Activated CD8-positive, alpha-beta T cell treated with anti-CD3 and anti-CD28 coated beads, Interleukin-2, amount 10 ng/mL, durations not matched to agents 7 days and 5 days (primary cell): ENCODE data around the gene LDHAL6B. TPM values are rescaled to one million over a fixed set of nuclear protein-coding genes. Genes with fewer than 3 reads are reported as not detected.

Experiments used
- ATAC-seq: fragments of 150-1000 bp; cut with Tn5 transposase; one replicate; pipeline ENCODE4 v1.10.0; 2021; ENCODE audit warnings: moderate library complexity
- CTCF ChIA-PET: fragments of 350-600 bp; sonication (Branson Sonifier 250); formaldehyde crosslinking; loops from one replicate; lab custom pipeline; 2021; ENCODE audit warnings: antibody characterized with exemption; lab: Charles Lee
- POLR2A ChIA-PET: fragments of 350-600 bp; sonication (Branson Sonifier 250); formaldehyde crosslinking; loops from one replicate; lab custom pipeline; 2021; ENCODE audit warnings: antibody characterized with exemption; lab: Charles Lee
- DNase-seq: peaks from one replicate; pipeline ENCODE4 v3.0.0-alpha.2; 2020
- H3K27ac Mint-ChIP-seq: one replicate; pipeline ENCODE4 v1.8.0; 2021; ENCODE audit warnings: mild to moderate bottlenecking, mixed read lengths
- H3K27me3 Mint-ChIP-seq: one replicate; pipeline ENCODE4 v1.8.0; 2021; ENCODE audit warnings: low read depth, mixed read lengths
- H3K36me3 Mint-ChIP-seq: one replicate; pipeline ENCODE4 v1.8.0; 2021; ENCODE audit warnings: low read depth, mixed read lengths
- H3K4me1 Mint-ChIP-seq: one replicate; pipeline ENCODE4 v1.8.0; 2021; ENCODE audit warnings: low read depth, mixed read lengths
- H3K4me3 Mint-ChIP-seq: one replicate; pipeline ENCODE4 v1.8.0; 2021; ENCODE audit warnings: mild to moderate bottlenecking, mixed read lengths
- H3K9me3 Mint-ChIP-seq: one replicate; pipeline ENCODE4 v1.8.0; 2022; ENCODE audit warnings: mixed read lengths; ENCODE audit not compliant: insufficient read depth
- total RNA-seq, 2 experiments: library from RNA; stranded (reverse); gene quantifications; one replicate each; pipeline ENCODE4 v1.2.3, GENCODE V29; 2021

The LDHAL6B gene
- total RNA-seq, 2 experiments from 2014 or later, result not detected

DNA sequence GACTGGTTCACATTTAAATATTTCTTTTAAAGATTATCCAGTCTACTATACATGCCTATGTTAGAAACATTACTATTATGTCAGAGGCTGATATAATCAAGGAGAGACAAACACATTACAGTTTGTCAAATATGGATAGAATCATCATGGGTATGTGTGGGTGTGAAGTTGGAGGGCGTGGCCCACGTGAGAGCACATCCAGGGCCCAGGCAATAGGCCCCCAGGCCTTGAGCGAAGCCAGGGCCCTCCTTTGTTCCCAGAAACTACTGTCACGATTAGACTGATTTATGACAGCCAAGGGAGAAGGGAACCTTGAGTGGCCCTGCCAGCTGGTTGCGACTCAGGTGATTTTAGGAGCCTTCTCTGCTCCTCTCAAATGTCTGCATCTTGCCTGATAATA lies 26.9 kb upstream of the LDHAL6B start:
- peaks cover 14% of the 10 kb centered on the region for H3K9me3 Mint-ChIP-seq
- ChIA-PET CTCF (interaction anchor here (2.0 kb wide), 1 partner anchor 349 kb away, joined by 7 read pairs; no protein-coding TSS in a partner anchor), POLR2A (no interaction called here)
- ATAC-seq, result no peak
- peaks cover 2% of the 10 kb centered on the region for H3K27me3 Mint-ChIP-seq
- DNase-seq, result no peak
- peaks cover 43% of the 10 kb centered on the region for H3K36me3 Mint-ChIP-seq
- H3K4me3 Mint-ChIP-seq, result no peak overlapping the region
- H3K4me1 Mint-ChIP-seq, result peaks cover 2% of the 10 kb centered on the region
- H3K27ac Mint-ChIP-seq, result no peak overlapping the region

DNA sequence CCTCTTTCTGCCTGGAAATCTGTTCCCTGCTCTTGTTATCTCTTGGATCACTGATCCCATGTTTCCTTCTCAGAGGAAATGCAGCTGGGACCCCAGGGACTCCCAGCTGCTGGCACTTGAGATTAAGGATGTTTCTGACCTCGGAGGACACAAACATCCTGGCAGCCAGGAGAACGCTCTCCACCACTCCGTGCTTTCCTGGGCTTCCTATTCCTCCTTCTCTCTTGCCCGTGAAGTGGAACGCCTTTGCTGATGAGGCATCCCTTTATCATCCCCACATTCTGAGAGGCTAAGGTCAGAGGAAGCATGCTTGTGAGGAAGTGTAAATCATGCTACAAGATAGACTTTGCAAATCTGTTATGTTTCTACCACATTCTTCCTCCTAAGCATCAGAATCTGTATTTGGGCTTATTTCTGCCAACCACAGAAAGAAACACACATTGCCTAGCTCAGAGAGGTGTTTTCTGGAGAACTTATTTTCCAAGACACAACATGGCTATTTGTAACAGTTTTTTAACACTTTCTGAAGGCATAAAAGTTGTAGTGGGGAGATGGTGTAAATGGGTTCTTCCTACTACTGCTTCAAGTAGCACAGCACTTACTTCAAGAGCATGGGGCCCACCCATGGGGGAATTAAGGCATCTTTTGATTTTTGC lies 25.6 kb upstream of the LDHAL6B start:
- Mint-ChIP-seq H3K36me3 (peaks cover 39% of the 10 kb centered on the region), H3K9me3 (peaks cover 14% of the 10 kb centered on the region), H3K27ac (no peak overlapping the region), H3K4me3 (no peak overlapping the region), H3K27me3 (peaks cover 2% of the 10 kb centered on the region), H3K4me1 (no peaks in the 10 kb centered on the region)
- ChIA-PET POLR2A (no interaction called here), CTCF (interaction anchor here (2.0 kb wide), 1 partner anchor 348 kb away, joined by 7 read pairs; no protein-coding TSS in a partner anchor)
- DNase-seq, result no peak
- ATAC-seq, result no peak

DNA sequence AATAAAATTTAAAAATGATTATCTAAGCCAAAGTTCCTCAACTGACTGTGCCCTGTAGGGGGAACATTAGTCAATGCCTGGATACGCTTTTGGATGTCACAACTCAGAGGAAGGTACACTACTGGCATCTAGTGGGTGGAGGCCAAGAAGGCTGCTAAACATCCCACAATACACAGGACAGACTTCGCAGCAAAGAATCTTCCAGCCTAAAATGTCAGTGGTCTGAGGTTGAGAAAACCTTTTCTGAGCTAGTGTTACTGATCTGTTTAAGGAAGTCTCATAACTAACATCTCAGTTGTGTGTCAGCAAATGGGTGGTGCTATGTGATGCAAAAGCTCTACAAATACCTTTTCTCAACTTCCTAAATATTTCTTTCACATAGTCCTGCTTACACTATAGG lies 20.9 kb upstream of the LDHAL6B start:
- H3K27ac Mint-ChIP-seq, result no peak overlapping the region
- H3K4me1 Mint-ChIP-seq, result no peaks in the 10 kb centered on the region
- ChIA-PET CTCF (no interaction called here), POLR2A (no interaction called here)
- DNase-seq (no peak), ATAC-seq (no peak)
- peaks cover 51% of the 10 kb centered on the region for H3K36me3 Mint-ChIP-seq
- peaks cover 14% of the 10 kb centered on the region for H3K9me3 Mint-ChIP-seq
- H3K4me3 Mint-ChIP-seq, result no peak overlapping the region
- no peaks in the 10 kb centered on the region for H3K27me3 Mint-ChIP-seq

DNA sequence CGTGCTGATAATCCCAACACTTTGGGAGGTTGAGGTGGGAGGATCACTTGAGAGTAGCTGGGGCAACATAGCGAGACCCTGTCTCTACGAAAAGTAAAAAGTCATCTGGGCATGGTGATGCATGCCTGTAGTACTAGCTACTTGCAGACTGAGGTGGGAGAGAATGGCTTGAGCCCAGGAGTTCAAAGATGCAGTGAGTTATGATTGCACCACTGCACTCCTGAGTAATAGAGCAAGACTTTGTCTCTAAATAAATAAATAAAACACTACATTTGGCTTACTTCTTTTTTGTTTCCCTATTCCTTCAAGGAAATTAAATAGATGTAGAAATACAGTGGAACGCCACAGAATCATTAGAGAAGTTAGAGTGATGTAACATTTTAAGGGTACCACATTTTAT lies 20.1 kb upstream of the LDHAL6B start:
- ATAC-seq (no peak), DNase-seq (no peak)
- no peak overlapping the region for H3K27ac Mint-ChIP-seq
- H3K36me3 Mint-ChIP-seq, result peaks cover 47% of the 10 kb centered on the region
- H3K4me3 Mint-ChIP-seq, result no peak overlapping the region
- no peaks in the 10 kb centered on the region for H3K4me1 Mint-ChIP-seq
- H3K27me3 Mint-ChIP-seq, result no peaks in the 10 kb centered on the region
- peaks cover 12% of the 10 kb centered on the region for H3K9me3 Mint-ChIP-seq
- POLR2A ChIA-PET, result no interaction called here
- CTCF ChIA-PET, result no interaction called here

DNA sequence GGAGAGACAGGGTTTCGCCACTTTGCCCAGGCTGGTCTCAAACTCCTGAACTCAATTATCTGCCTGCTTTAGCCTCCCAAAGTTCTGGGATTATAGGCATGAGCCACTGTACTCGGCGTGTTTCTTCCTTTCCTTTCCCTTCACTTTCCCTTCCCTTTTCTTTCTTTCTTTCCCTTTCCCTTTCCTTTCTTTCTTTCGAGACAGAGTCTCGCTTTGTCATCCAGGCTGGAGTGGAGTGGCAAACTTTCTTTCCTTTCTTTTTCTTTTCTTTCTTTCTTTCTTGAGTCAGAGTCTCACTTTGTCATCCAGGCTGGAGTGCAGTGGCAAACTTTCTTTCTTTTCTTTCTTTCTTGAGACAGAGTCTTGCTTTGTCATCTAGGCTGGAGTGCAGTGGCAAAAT lies 17.4 kb upstream of the LDHAL6B start:
- H3K27ac Mint-ChIP-seq, result no peak overlapping the region

DNA sequence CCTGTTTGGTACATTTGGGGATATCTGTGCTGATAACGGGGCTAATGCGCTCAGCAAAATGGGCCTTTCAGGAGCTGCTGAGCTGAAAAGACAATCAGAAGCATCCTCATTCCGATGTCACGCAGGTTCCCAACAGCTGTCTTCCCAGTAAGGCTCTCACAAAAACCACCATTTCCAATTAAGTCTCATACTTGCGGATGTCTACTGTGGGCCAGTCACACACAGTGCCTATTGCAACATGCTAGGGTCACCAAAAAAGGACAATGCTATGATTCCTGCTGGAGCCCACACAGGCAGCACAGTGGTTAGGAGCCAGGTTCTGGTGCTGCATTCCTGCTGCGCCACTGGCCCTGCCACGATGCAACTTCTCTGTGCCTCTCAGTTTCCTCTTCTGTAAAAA lies 16.4 kb upstream of the LDHAL6B start:
- Mint-ChIP-seq H3K27me3 (no peaks in the 10 kb centered on the region), H3K36me3 (peaks cover 39% of the 10 kb centered on the region), H3K27ac (no peak overlapping the region), H3K9me3 (no peaks in the 10 kb centered on the region), H3K4me3 (no peak overlapping the region), H3K4me1 (peaks cover 6% of the 10 kb centered on the region)
- DNase-seq (no peak), ATAC-seq (no peak)
- POLR2A ChIA-PET, result no interaction called here
- CTCF ChIA-PET, result no interaction called here

More for the DNA sequence above, 17.4 kb upstream of the LDHAL6B start:
- POLR2A ChIA-PET, result no interaction called here
- Mint-ChIP-seq H3K4me3 (no peak overlapping the region), H3K27me3 (no peaks in the 10 kb centered on the region), H3K9me3 (no peaks in the 10 kb centered on the region), H3K36me3 (peaks cover 38% of the 10 kb centered on the region), H3K4me1 (no peaks in the 10 kb centered on the region)
- CTCF ChIA-PET, result interaction anchor here (0.6 kb wide), 1 partner anchor 402 kb away, joined by 4 read pairs; no protein-coding TSS in a partner anchor
- ATAC-seq, result no peak
- no peak for DNase-seq

DNA sequence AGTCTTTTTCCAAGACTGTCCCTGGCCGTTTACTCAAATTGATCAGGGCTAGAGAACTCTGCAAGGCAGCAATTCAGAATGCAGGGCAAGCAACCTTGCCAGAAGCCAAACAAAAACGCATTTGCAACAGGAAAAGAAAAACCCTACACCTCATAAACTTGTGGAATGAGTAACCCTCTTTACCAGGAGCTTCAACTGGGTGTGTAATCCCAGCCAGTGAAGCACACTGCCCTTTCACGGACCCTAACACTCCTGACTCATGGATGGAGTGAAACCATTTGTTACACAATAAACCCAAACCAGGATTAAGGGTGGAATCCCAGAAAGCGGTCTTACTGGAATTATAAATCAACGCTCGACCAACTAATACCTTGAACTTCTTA lies 14.8 kb upstream of the LDHAL6B start:
- H3K36me3 Mint-ChIP-seq, result peaks cover 40% of the 10 kb centered on the region
- CTCF ChIA-PET, result no interaction called here

DNA sequence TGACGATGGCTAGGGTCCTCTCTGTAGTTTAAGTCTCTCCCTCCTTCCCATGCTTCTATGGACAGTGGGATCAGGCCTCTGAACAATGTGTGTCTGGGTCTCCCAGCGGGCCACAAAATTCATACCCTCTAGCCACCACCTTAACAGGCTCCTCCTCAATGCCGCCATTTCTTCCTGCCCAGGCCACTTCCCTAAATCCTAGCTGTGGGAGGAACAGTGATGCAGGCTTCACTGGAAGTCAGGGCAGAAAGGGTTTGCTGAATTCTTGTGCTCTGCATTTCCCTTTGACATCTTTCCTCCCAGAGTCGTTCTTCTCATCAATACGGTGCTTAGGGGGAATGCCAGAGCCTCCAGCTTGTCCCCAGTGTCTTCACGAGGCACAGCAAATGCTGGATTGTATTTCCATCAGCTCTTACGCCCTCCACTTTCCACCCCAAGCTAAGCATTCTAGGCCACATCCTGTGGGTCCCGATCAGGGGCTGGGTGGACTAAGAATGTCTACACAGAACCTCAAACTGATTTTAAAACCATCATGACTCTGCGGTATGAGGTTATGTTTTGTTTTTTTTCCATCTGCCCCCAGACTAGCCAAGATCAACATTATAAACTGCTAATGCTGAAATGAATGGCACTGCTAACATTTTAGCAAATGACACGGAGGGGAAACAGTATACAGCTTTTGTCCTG lies 11.9 kb upstream of the LDHAL6B start:
- Mint-ChIP-seq H3K27me3 (no peaks in the 10 kb centered on the region), H3K27ac (no peak overlapping the region), H3K4me3 (no peak overlapping the region), H3K4me1 (peaks cover 6% of the 10 kb centered on the region), H3K36me3 (peaks cover 33% of the 10 kb centered on the region), H3K9me3 (no peaks in the 10 kb centered on the region)
- CTCF ChIA-PET, result interaction anchor here (1.0 kb wide), 1 partner anchor 23 kb away, joined by 3 read pairs; no protein-coding TSS in a partner anchor
- POLR2A ChIA-PET, result no interaction called here
- DNase-seq, result no peak
- ATAC-seq, result no peak

More for the DNA sequence above, 14.8 kb upstream of the LDHAL6B start:
- no peak for ATAC-seq
- Mint-ChIP-seq H3K4me3 (no peak overlapping the region), H3K4me1 (peaks cover 6% of the 10 kb centered on the region), H3K27me3 (no peaks in the 10 kb centered on the region), H3K27ac (no peak overlapping the region), H3K9me3 (no peaks in the 10 kb centered on the region)
- DNase-seq, result no peak
- POLR2A ChIA-PET, result no interaction called here

DNA sequence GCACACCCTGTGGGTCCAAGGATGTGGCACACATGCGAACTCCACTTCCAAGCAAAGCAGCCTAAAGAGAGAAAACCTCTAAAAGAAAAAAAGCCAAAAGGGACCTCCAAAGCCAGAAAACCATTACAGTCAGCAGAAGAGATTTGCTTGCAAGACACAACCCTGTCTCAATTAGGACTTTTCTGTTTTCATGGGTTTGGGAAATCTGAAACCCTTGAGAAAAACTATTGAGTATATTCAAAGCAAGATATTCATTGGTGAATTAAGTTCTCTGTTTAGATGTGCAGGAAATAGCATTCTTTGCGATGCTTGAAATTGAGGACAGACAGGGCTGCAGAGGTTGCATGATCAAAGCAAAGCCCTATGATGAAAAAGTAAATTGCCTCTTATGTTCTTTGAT lies 10.2 kb upstream of the LDHAL6B start:
- H3K4me1 Mint-ChIP-seq, result peaks cover 6% of the 10 kb centered on the region
- no peaks in the 10 kb centered on the region for H3K27me3 Mint-ChIP-seq
- no peak overlapping the region for H3K27ac Mint-ChIP-seq
- no peak for DNase-seq
- ChIA-PET POLR2A (no interaction called here), CTCF (no interaction called here)
- H3K9me3 Mint-ChIP-seq, result no peaks in the 10 kb centered on the region
- H3K4me3 Mint-ChIP-seq, result no peak overlapping the region
- H3K36me3 Mint-ChIP-seq, result peaks cover 34% of the 10 kb centered on the region
- ATAC-seq, result no peak

DNA sequence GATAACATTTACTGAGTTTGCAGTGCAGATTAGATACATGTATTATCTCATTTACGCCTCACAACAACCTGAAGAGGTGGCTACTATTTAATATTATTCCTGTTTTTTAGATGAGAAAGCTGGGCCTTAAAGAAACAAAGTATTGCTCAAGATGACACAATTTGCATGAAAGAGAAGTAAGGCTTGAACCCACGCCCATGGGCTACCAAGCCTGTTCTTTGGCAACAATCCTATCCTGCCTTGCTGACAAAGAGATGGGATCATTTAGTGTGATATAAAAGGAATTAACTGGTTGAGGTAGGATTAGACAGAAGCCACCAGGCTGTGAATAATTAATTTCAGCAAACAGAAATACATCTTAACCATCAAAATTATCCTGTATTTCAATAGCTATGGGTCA lies 9.2 kb upstream of the LDHAL6B start:
- peaks cover 39% of the 10 kb centered on the region for H3K36me3 Mint-ChIP-seq
- H3K4me1 Mint-ChIP-seq, result peaks cover 6% of the 10 kb centered on the region
- no peak for ATAC-seq
- ChIA-PET CTCF (interaction anchor here (1.2 kb wide), 2 partner anchors 83 to 331 kb away, joined by 3 to 4 read pairs; no protein-coding TSS in a partner anchor), POLR2A (no interaction called here)
- no peak overlapping the region for H3K4me3 Mint-ChIP-seq
- H3K27me3 Mint-ChIP-seq, result no peaks in the 10 kb centered on the region
- DNase-seq, result no peak
- no peaks in the 10 kb centered on the region for H3K9me3 Mint-ChIP-seq
- H3K27ac Mint-ChIP-seq, result no peak overlapping the region

DNA sequence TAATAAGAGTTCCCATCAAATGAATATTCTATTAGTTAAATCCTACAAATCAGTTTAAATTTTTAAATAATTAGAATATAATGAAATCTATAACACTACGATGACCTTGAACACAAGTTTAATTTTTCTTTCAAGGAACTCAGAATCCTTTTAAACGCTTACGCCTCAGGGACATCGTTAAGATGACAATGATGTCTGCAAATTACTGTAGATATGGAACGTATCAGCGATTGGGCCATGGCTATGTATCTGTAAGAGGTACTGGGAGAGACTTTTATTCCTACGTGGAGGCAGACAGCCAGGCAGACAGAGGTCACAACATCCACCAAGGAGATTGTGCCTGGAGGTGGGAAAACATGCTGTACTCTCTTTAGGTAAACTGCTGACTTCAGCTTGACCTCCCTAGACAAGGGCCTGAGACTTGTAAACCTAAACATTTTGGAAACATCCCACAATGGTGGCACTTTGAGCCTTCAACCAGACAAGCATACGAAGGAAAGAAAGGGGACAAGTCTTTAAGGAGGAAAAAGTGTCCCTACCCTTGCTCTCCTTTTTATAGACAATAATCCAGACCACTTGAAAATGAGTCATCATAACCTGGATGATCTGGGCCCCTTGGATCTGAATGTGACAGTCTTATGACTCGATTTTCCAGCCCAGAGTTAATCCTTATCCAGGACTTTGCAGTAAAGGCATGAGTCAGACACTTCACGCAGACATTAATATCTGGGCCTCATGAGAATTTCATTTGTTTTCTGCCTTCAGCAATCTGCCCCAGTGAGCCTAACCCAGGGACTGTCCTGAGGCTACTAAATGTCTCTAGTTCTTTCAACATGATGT lies 6.8 kb upstream of the LDHAL6B start:
- Mint-ChIP-seq H3K36me3 (peaks cover 45% of the 10 kb centered on the region), H3K9me3 (no peaks in the 10 kb centered on the region)

More for the DNA sequence above, 6.8 kb upstream of the LDHAL6B start:
- ChIA-PET CTCF (no interaction called here), POLR2A (no interaction called here)
- DNase-seq (no peak), ATAC-seq (no peak)
- Mint-ChIP-seq H3K4me3 (no peak overlapping the region), H3K27ac (no peak overlapping the region), H3K4me1 (peaks cover 3% of the 10 kb centered on the region), H3K27me3 (no peaks in the 10 kb centered on the region)
